ENCODE data around the gene BAZ1A. TPM values are rescaled to one million over a fixed set of nuclear protein-coding genes. Genes with fewer than 3 reads are reported as not detected.

BAZ1A gene
- total RNA-seq, 1 experiment from 2014 or later, result 28.2 TPM

GRCh38 chr14:34895277-34895676 is 20.1 kb upstream of the BAZ1A start (continued):
- TF ChIP-seq, protein P1, sequence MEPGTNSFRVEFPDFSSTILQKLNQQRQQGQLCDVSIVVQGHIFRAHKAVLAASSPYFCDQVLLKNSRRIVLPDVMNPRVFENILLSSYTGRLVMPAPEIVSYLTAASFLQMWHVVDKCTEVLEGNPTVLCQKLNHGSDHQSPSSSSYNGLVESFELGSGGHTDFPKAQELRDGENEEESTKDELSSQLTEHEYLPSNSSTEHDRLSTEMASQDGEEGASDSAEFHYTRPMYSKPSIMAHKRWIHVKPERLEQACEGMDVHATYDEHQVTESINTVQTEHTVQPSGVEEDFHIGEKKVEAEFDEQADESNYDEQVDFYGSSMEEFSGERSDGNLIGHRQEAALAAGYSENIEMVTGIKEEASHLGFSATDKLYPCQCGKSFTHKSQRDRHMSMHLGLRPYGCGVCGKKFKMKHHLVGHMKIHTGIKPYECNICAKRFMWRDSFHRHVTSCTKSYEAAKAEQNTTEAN (CRISPR knock-in tag; IDR thresholded peaks at IDR 0.05), result no peak
- TF ChIP-seq ZNF263 (CRISPR knock-in tag; IDR thresholded peaks at IDR 0.05; ENCODE audit: low read depth), result no peak
- TF ChIP-seq, protein P2, sequence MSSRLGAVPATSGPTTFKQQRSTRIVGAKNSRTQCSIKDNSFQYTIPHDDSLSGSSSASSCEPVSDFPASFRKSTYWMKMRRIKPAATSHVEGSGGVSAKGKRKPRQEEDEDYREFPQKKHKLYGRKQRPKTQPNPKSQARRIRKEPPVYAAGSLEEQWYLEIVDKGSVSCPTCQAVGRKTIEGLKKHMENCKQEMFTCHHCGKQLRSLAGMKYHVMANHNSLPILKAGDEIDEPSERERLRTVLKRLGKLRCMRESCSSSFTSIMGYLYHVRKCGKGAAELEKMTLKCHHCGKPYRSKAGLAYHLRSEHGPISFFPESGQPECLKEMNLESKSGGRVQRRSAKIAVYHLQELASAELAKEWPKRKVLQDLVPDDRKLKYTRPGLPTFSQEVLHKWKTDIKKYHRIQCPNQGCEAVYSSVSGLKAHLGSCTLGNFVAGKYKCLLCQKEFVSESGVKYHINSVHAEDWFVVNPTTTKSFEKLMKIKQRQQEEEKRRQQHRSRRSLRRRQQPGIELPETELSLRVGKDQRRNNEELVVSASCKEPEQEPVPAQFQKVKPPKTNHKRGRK (CRISPR knock-in tag; IDR thresholded peaks at IDR 0.05; ENCODE audit: borderline replicate concordance), result no peak
- TF ChIP-seq, protein P3, sequence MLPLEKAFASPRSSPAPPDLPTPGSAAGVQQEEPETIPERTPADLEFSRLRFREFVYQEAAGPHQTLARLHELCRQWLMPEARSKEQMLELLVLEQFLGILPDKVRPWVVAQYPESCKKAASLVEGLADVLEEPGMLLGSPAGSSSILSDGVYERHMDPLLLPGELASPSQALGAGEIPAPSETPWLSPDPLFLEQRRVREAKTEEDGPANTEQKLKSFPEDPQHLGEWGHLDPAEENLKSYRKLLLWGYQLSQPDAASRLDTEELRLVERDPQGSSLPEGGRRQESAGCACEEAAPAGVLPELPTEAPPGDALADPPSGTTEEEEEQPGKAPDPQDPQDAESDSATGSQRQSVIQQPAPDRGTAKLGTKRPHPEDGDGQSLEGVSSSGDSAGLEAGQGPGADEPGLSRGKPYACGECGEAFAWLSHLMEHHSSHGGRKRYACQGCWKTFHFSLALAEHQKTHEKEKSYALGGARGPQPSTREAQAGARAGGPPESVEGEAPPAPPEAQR (CRISPR knock-in tag; IDR thresholded peaks at IDR 0.05), result no peak
- TF ChIP-seq ETV6 (CRISPR knock-in tag; IDR thresholded peaks at IDR 0.05), result no peak
- TF ChIP-seq KAT7 (CRISPR knock-in tag; IDR thresholded peaks at IDR 0.05; ENCODE audit: borderline replicate concordance), result no peak
- no peak for TF ChIP-seq EMX1 (CRISPR knock-in tag; IDR thresholded peaks at IDR 0.05)
- TF ChIP-seq NR2C2 (CRISPR knock-in tag; IDR thresholded peaks at IDR 0.05), result no peak
- TF ChIP-seq, protein P4, sequence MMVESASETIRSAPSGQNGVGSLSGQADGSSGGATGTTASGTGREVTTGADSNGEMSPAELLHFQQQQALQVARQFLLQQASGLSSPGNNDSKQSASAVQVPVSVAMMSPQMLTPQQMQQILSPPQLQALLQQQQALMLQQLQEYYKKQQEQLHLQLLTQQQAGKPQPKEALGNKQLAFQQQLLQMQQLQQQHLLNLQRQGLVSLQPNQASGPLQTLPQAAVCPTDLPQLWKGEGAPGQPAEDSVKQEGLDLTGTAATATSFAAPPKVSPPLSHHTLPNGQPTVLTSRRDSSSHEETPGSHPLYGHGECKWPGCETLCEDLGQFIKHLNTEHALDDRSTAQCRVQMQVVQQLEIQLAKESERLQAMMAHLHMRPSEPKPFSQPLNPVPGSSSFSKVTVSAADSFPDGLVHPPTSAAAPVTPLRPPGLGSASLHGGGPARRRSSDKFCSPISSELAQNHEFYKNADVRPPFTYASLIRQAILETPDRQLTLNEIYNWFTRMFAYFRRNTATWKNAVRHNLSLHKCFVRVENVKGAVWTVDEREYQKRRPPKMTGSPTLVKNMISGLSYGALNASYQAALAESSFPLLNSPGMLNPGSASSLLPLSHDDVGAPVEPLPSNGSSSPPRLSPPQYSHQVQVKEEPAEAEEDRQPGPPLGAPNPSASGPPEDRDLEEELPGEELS (CRISPR knock-in tag; IDR thresholded peaks at IDR 0.05), result no peak
- no peak for TF ChIP-seq RELA (CRISPR knock-in tag; IDR thresholded peaks at IDR 0.05; ENCODE audit: borderline replicate concordance)

- ChIA-PET CTCF (no interaction called here), POLR2A (no interaction called here)
- Mint-ChIP-seq H3K36me3 (no peaks in the 10 kb centered on the region), H3K4me1 (peaks cover 10% of the 10 kb centered on the region), H3K9me3 (no peaks in the 10 kb centered on the region), H3K4me3 (no peak overlapping the region), H3K27ac (no peak overlapping the region), H3K27me3 (ENCODE audit: low read depth) (no peaks in the 10 kb centered on the region)
- TF ChIP-seq IRF2 (CRISPR knock-in tag; IDR thresholded peaks at IDR 0.05; ENCODE audit: borderline replicate concordance, low read depth) (no peak), GTF2I (CRISPR knock-in tag; conservative IDR thresholded peaks at IDR 0.05) (no peak), MYBL2 (CRISPR knock-in tag; IDR thresholded peaks at IDR 0.05) (no peak), TP53 (CRISPR knock-in tag; IDR thresholded peaks at IDR 0.05) (no peak), TCF7 (CRISPR knock-in tag; IDR thresholded peaks at IDR 0.05; ENCODE audit: low read depth) (no peak), ELF4 (CRISPR knock-in tag; IDR thresholded peaks at IDR 0.05; ENCODE audit: low read depth) (no peak), PREB (CRISPR knock-in tag; IDR thresholded peaks at IDR 0.05; ENCODE audit: borderline replicate concordance) (no peak), TEAD1 (CRISPR knock-in tag; IDR thresholded peaks at IDR 0.05) (no peak), NFE2L1 (CRISPR knock-in tag; IDR thresholded peaks at IDR 0.05) (no peak)
- TF ChIP-seq, protein P5, sequence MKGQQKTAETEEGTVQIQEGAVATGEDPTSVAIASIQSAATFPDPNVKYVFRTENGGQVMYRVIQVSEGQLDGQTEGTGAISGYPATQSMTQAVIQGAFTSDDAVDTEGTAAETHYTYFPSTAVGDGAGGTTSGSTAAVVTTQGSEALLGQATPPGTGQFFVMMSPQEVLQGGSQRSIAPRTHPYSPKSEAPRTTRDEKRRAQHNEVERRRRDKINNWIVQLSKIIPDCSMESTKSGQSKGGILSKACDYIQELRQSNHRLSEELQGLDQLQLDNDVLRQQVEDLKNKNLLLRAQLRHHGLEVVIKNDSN (CRISPR knock-in tag; IDR thresholded peaks at IDR 0.05), result no peak
- ATAC-seq, result no peak
- no peak for DNase-seq (ENCODE audit: low spot score)
Observed at GRCh38 chr14:34890937-34891336, 15.8 kb upstream of the BAZ1A start.

Measured in WTC11 (cell line).